GM23338 (cell line): ENCODE data around the gene ICOS. TPM values are rescaled to one million over a fixed set of nuclear protein-coding genes. Genes with fewer than 3 reads are reported as not detected.

Experiments
- ATAC-seq: fragments of 200-7000 bp; cut with Tn5 transposase; 3 replicates; pipeline ENCODE4 v1.9.1; 2020
- DNase-seq: peaks from one replicate; pipeline ENCODE4 v3.0.0-alpha.2; 2015; ENCODE audit warnings: low spot score
- H2AFZ ChIP-seq: fragments of 200-600 bp; sonication (generic); 2 replicates; pipeline ENCODE4 v1.8.0; 2016; ENCODE audit warnings: antibody characterized with exemption, mild to moderate bottlenecking, moderate library complexity
- H3F3A ChIP-seq: fragments of 200-600 bp; sonication (generic); replicated peaks from 2 replicates; pipeline ENCODE4 v1.8.0; 2017; ENCODE audit warnings: antibody characterized with exemption, mixed run types, low read depth
- H3K27ac ChIP-seq: fragments of 200-600 bp; sonication (generic); 2 replicates; pipeline ENCODE4 v1.6.1; 2016; ENCODE audit warnings: low read depth
- H3K27me3 ChIP-seq: fragments of 200-600 bp; sonication (generic); 2 replicates; pipeline ENCODE4 v1.8.0; 2016; ENCODE audit warnings: mild to moderate bottlenecking, mixed run types, moderate library complexity; ENCODE audit not compliant: insufficient read depth
- H3K36me3 ChIP-seq: fragments of 200-600 bp; sonication (generic); 2 replicates; pipeline ENCODE4 v1.8.0; 2016; ENCODE audit warnings: mild to moderate bottlenecking; ENCODE audit not compliant: insufficient read depth
- H3K4me1 ChIP-seq: fragments of 200-600 bp; sonication (generic); 2 replicates; pipeline ENCODE4 v1.8.0; 2016; ENCODE audit warnings: mild to moderate bottlenecking, moderate library complexity; ENCODE audit not compliant: insufficient read depth
- H3K4me2 ChIP-seq: fragments of 200-600 bp; sonication (generic); 2 replicates; pipeline ENCODE4 v1.7.1; 2017; ENCODE audit warnings: mixed run types
- H3K4me3 ChIP-seq: fragments of 200-600 bp; sonication (generic); 2 replicates; pipeline ENCODE4 v1.6.1; 2016; ENCODE audit warnings: mixed run types
- H3K79me2 ChIP-seq: fragments of 200-600 bp; sonication (generic); replicated peaks from 2 replicates; pipeline ENCODE4 v1.8.0; 2017; ENCODE audit warnings: mild to moderate bottlenecking; ENCODE audit not compliant: insufficient read depth
- H3K9me2 ChIP-seq: fragments of 200-600 bp; sonication (generic); 2 replicates; pipeline ENCODE4 v1.8.0; 2017; ENCODE audit not compliant: insufficient read depth
- H4K20me1 ChIP-seq: fragments of 200-600 bp; sonication (generic); replicated peaks from 2 replicates; pipeline ENCODE4 v1.8.0; 2017; ENCODE audit warnings: mild to moderate bottlenecking; ENCODE audit not compliant: insufficient read depth
- H3K27ac Mint-ChIP-seq: 2 replicates; pipeline ENCODE4 v1.8.0; 2020; ENCODE audit warnings: inconsistent platforms, mild to moderate bottlenecking, moderate library complexity, mixed read lengths
- H3K27me3 Mint-ChIP-seq: 3 replicates; pipeline ENCODE4 v1.8.0; 2022; ENCODE audit warnings: low read depth, mild to moderate bottlenecking, moderate library complexity, mixed read lengths, inconsistent platforms; ENCODE audit not compliant: insufficient read depth, poor library complexity
- H3K36me3 Mint-ChIP-seq: 3 replicates; pipeline ENCODE4 v1.8.0; 2021; ENCODE audit warnings: low read depth, mild to moderate bottlenecking, inconsistent platforms, moderate library complexity, mixed read lengths
- H3K4me1 Mint-ChIP-seq: 3 replicates; pipeline ENCODE4 v1.8.0; 2020; ENCODE audit warnings: mild to moderate bottlenecking, inconsistent platforms, mixed read lengths
- H3K4me3 Mint-ChIP-seq: 3 replicates; pipeline ENCODE4 v1.8.0; 2021; ENCODE audit warnings: moderate library complexity, mild to moderate bottlenecking, inconsistent platforms, mixed read lengths
- H3K9me3 Mint-ChIP-seq: 3 replicates; pipeline ENCODE4 v1.8.0; 2020; ENCODE audit warnings: moderate library complexity, mild to moderate bottlenecking, inconsistent platforms, mixed read lengths
- CREB1 ChIP-seq: fragments of 250-450 bp; sonication (Bioruptor Pico); IDR thresholded peaks from 2 replicates; pipeline ENCODE4 v1.5.0; 2020; ENCODE audit warnings: low read depth, mild to moderate bottlenecking, moderate library complexity
- CTCF ChIP-seq, 2 experiments: fragments of 200-600 bp in 1 of 2; sonication (generic) in 1 of 2; conservative IDR thresholded peaks; 2 replicates each; pipeline versions ENCODE4 v1.5.1 to v1.6.1; 2016 to 2017; ENCODE audit warnings: antibody characterized with exemption in 2 of 2, low read depth in 2 of 2, mild to moderate bottlenecking in 2 of 2, moderate library complexity in 1 of 2
- ETS1 ChIP-seq: IDR thresholded peaks from 2 replicates; pipeline ENCODE4 v1.6.1; 2016; ENCODE audit warnings: antibody characterized with exemption
- EZH2 ChIP-seq: fragments of 200-600 bp; sonication (generic); IDR thresholded peaks from one replicate; pipeline ENCODE4 v1.8.0; 2017; ENCODE audit warnings: antibody characterized with exemption, mild to moderate bottlenecking, low read depth; ENCODE audit not compliant: unreplicated experiment
- EZH2phosphoT487 ChIP-seq: fragments of 200-600 bp; sonication (generic); IDR thresholded peaks from one replicate; pipeline ENCODE4 v1.8.1; 2018; ENCODE audit warnings: antibody characterized with exemption; ENCODE audit not compliant: unreplicated experiment
- JUNB ChIP-seq: IDR thresholded peaks from one replicate; pipeline ENCODE4 v1.6.1; 2016; ENCODE audit warnings: antibody characterized with exemption; ENCODE audit not compliant: unreplicated experiment
- NANOG ChIP-seq: IDR thresholded peaks from 2 replicates; pipeline ENCODE4 v1.6.1; 2016; ENCODE audit warnings: antibody characterized with exemption, borderline replicate concordance
- POLR2AphosphoS5 ChIP-seq: IDR thresholded peaks from 2 replicates; pipeline ENCODE4 v1.6.1; 2016; ENCODE audit warnings: antibody characterized with exemption, low read depth
- REST ChIP-seq: IDR thresholded peaks from one replicate; pipeline ENCODE4 v1.6.1; 2018; ENCODE audit warnings: antibody characterized with exemption; ENCODE audit not compliant: unreplicated experiment
- STAT1 ChIP-seq: IDR thresholded peaks from one replicate; pipeline ENCODE4 v1.6.1; 2016; ENCODE audit warnings: antibody characterized with exemption; ENCODE audit not compliant: unreplicated experiment
- ZNF114 ChIP-seq: fragments of 250-450 bp; sonication (Bioruptor Pico); IDR thresholded peaks from 2 replicates; pipeline ENCODE4 v1.5.0; 2020; ENCODE audit warnings: mild to moderate bottlenecking, moderate library complexity
- ZNF331 ChIP-seq: fragments of 250-450 bp; sonication (Bioruptor Pico); IDR thresholded peaks from 2 replicates; pipeline ENCODE4 v1.5.0; 2020; ENCODE audit warnings: low read depth, mild to moderate bottlenecking, moderate library complexity
- ZNF462 ChIP-seq: fragments of 250-450 bp; sonication (Bioruptor Pico); IDR thresholded peaks from 2 replicates; pipeline ENCODE4 v1.5.0; 2020; ENCODE audit warnings: mild to moderate bottlenecking, moderate library complexity
- polyA plus RNA-seq: library from polyadenylated mRNA; unstranded; fragments of >200 nt; fragmentation: Nextera tagmentation; extraction: Ambion mirVana; gene quantifications from 2 replicates; pipeline ENCODE4 v1.2.1, GENCODE V29; 2016
- total RNA-seq: library from RNA; depleted of rRNA; stranded (reverse); fragments of >200 nt; shearing (Covaris generic); gene quantifications from 2 replicates; pipeline ENCODE4 v1.2.3, GENCODE V29; 2014

The ICOS gene
- total and polyA plus RNA-seq, 2 experiments from 2014 or later: not detected

GRCh38 chr2:203897544-203897943 lies 39.0 kb upstream of the ICOS start:
- no peak for ATAC-seq
- Mint-ChIP-seq H3K4me3 (no peak overlapping the region), H3K36me3 (peaks cover 7% of the 10 kb centered on the region; the same call in 2 of the 3 replicates), H3K27me3 (no peaks in the 10 kb centered on the region), H3K4me1 (no peaks in the 10 kb centered on the region), H3K9me3 (peaks cover 10% of the 10 kb centered on the region), H3K27ac (no peak overlapping the region)
- H3K27me3 ChIP-seq: no peaks in the 10 kb centered on the region
- H3K36me3 ChIP-seq: no peaks in the 10 kb centered on the region; the same call in 1 of the 2 replicates
- no peak overlapping the region for H2AFZ ChIP-seq
- no peaks in the 10 kb centered on the region for H4K20me1 ChIP-seq
- no peak for TF ChIP-seq STAT1
- TF ChIP-seq REST: no peak
- TF ChIP-seq ZNF114 (CRISPR knock-in tag): no peak
- no peak for TF ChIP-seq EZH2phosphoT487
- no peak for TF ChIP-seq ZNF331 (CRISPR knock-in tag)
- no peak for TF ChIP-seq ZNF462 (CRISPR knock-in tag)
- TF ChIP-seq CTCF (conservative IDR thresholded peaks at IDR 0.05; ENCODE audit: low read depth in 2 of 2): no peak
- no peak for TF ChIP-seq JUNB
- no peak for TF ChIP-seq NANOG
- no peak for TF ChIP-seq ETS1
- no peak for TF ChIP-seq CREB1 (CRISPR knock-in tag)
- TF ChIP-seq EZH2: no peak
- TF ChIP-seq POLR2AphosphoS5: no peak
- no peak overlapping the region for H3K27ac ChIP-seq
- no peaks in the 10 kb centered on the region for H3K9me2 ChIP-seq
- no peak for DNase-seq
- H3K79me2 ChIP-seq: no peaks in the 10 kb centered on the region
- H3K4me1 ChIP-seq: no peaks in the 10 kb centered on the region
- H3F3A ChIP-seq: no peaks in the 10 kb centered on the region
- H3K4me2 ChIP-seq: no peak overlapping the region
- no peak overlapping the region for H3K4me3 ChIP-seq
